Measurements from ENCODE around the gene D2HGDH.
"Not testable (repeated sequence)": the region's sequence is repeated elsewhere in the genome, so short reads cannot be mapped to it uniquely, and the experiment has no call there.

The D2HGDH gene

GRCh38 chr2:241796610-241797138 is 62.2 kb downstream of the D2HGDH start:
- no peak for DNase-seq

- no peak for DNase-seq
These were observed 63.1 kb downstream of the D2HGDH start for GRCh38 chr2:241797441-241798080.

- no peak for DNase-seq
These were observed 63.7 kb downstream of the D2HGDH start for GRCh38 chr2:241798081-241798630.

- no peak for DNase-seq
These were observed 64.4 kb downstream of the D2HGDH start for GRCh38 chr2:241798631-241799521.

- DNase-seq: no peak
These were observed 65.2 kb downstream of the D2HGDH start for GRCh38 chr2:241799522-241800197.

GRCh38 chr2:241800198-241800903 is 65.9 kb downstream of the D2HGDH start:
- DNase-seq: not testable (repeated sequence)

- no peak for DNase-seq
These were observed 67.4 kb downstream of the D2HGDH start for GRCh38 chr2:241801611-241802420.

GRCh38 chr2:241802421-241803318 is 68.2 kb downstream of the D2HGDH start:
- DNase-seq: no peak

GRCh38 chr2:241803387-241804325 is 69.2 kb downstream of the D2HGDH start:
- DNase-seq: peak in 1 of 2 donors; percentile 20

- DNase-seq: no peak
These were observed 70.1 kb downstream of the D2HGDH start for GRCh38 chr2:241804326-241805229.

- DNase-seq: not testable (repeated sequence)
These were observed 71.8 kb downstream of the D2HGDH start for GRCh38 chr2:241806217-241806616.

GRCh38 chr2:241808051-241808720 is 73.8 kb downstream of the D2HGDH start:
- no peak for DNase-seq

GRCh38 chr2:241808721-241809382 is 74.4 kb downstream of the D2HGDH start, which contains the start of gene NEU4:
TSS of gene NEU4 (plus strand) at chr2:241809193. CDS start at chr2:241814485, 5,292 bp downstream.
- DNase-seq: no peak

GRCh38 chr2:241809383-241810306 is 75.2 kb downstream of the D2HGDH start:
- DNase-seq: no peak

Measured in activated CD4-positive, alpha-beta T cell treated with anti-CD3 and anti-CD28 coated beads for 4 hours (primary cell).